Hepatocyte (in vitro differentiated cells): ENCODE results near the gene PARP1. TPM values are rescaled to one million over a fixed set of nuclear protein-coding genes. Genes with fewer than 3 reads are reported as not detected.

Experiments used
- DNase-seq: peaks from one replicate; pipeline ENCODE4 v3.0.0-alpha.2; 2016; ENCODE audit warnings: low spot score
- H2AFZ ChIP-seq: fragments of 200-600 bp; sonication (generic); 2 replicates; pipeline ENCODE4 v1.6.0; 2016; ENCODE audit warnings: antibody characterized with exemption, mild to moderate bottlenecking
- H3K27ac ChIP-seq: fragments of 200-600 bp; sonication (generic); 2 replicates; pipeline ENCODE4 v1.5.1; 2016; ENCODE audit warnings: mild to moderate bottlenecking
- H3K27me3 ChIP-seq: fragments of 200-600 bp; sonication (generic); 2 replicates; pipeline ENCODE4 v1.6.1; 2016
- H3K36me3 ChIP-seq: fragments of 200-600 bp; sonication (generic); replicated peaks from 2 replicates; pipeline ENCODE4 v1.5.1; 2016; ENCODE audit warnings: low read depth; ENCODE audit not compliant: insufficient read depth
- H3K4me1 ChIP-seq: fragments of 200-600 bp; sonication (generic); 2 replicates; pipeline ENCODE4 v1.5.1; 2016; ENCODE audit warnings: mild to moderate bottlenecking, moderate library complexity; ENCODE audit not compliant: insufficient read depth
- H3K4me2 ChIP-seq: fragments of 200-600 bp; sonication (generic); 2 replicates; pipeline ENCODE4 v1.6.0; 2016
- H3K4me3 ChIP-seq: fragments of 200-600 bp; sonication (generic); 2 replicates; pipeline ENCODE4 v1.5.1; 2016; ENCODE audit warnings: mild to moderate bottlenecking
- H3K79me2 ChIP-seq: fragments of 200-600 bp; sonication (generic); 2 replicates; pipeline ENCODE4 v1.6.0; 2017; ENCODE audit warnings: mild to moderate bottlenecking
- H3K9me2 ChIP-seq: fragments of 200-600 bp; sonication (generic); replicated peaks from 2 replicates; pipeline ENCODE4 v1.6.0; 2017; ENCODE audit warnings: mild to moderate bottlenecking; ENCODE audit not compliant: insufficient read depth
- H3K9me3 ChIP-seq: fragments of 200-600 bp; sonication (generic); 2 replicates; pipeline ENCODE4 v1.5.1; 2016; ENCODE audit warnings: low read depth, mild to moderate bottlenecking
- H4K20me1 ChIP-seq: fragments of 200-600 bp; sonication (generic); 2 replicates; pipeline ENCODE4 v1.6.0; 2016; ENCODE audit warnings: mild to moderate bottlenecking; ENCODE audit not compliant: insufficient read depth, poor library complexity, severe bottlenecking
- EZH2 ChIP-seq: fragments of 200-600 bp; sonication (generic); IDR thresholded peaks from 2 replicates; pipeline ENCODE4 v1.6.1; 2016; ENCODE audit warnings: antibody characterized with exemption, mild to moderate bottlenecking, borderline replicate concordance
- EZH2phosphoT487 ChIP-seq: fragments of 200-600 bp; sonication (generic); IDR thresholded peaks from one replicate; pipeline ENCODE4 v1.6.1; 2018; ENCODE audit warnings: antibody characterized with exemption, mild to moderate bottlenecking, low read depth, moderate library complexity; ENCODE audit not compliant: unreplicated experiment, severe bottlenecking
- WGBS: methylation state at CpG from one replicate; pipeline ENCODE4 v1.1.6; 2016; ENCODE audit warnings: low lambda C conversion rate; ENCODE audit errors: missing lambda C conversion rate; 5-methylcytosine and 5-hydroxymethylcytosine counted together
- polyA plus RNA-seq: library from polyadenylated mRNA; unstranded; fragments of >200 nt; fragmentation: Nextera tagmentation; extraction: Ambion mirVana; gene quantifications from 2 replicates; pipeline ENCODE4 v1.2.1, GENCODE V29; 2016
- total RNA-seq: library from RNA; depleted of rRNA; stranded (reverse); fragments of >200 nt; gene quantifications from 2 replicates; pipeline ENCODE4 v1.2.3, GENCODE V29; 2014
- TF ChIP-seq, protein P1 (sequence below): fragments of 200-600 bp; sonication (generic); IDR thresholded peaks from 2 replicates; pipeline ENCODE4 v1.5.1; 2016; ENCODE audit warnings: antibody characterized with exemption, mild to moderate bottlenecking; ENCODE audit not compliant: poor library complexity

The PARP1 gene
- total and polyA plus RNA-seq, 2 experiments from 2014 or later = 59.7 to 93.0 TPM

DNA sequence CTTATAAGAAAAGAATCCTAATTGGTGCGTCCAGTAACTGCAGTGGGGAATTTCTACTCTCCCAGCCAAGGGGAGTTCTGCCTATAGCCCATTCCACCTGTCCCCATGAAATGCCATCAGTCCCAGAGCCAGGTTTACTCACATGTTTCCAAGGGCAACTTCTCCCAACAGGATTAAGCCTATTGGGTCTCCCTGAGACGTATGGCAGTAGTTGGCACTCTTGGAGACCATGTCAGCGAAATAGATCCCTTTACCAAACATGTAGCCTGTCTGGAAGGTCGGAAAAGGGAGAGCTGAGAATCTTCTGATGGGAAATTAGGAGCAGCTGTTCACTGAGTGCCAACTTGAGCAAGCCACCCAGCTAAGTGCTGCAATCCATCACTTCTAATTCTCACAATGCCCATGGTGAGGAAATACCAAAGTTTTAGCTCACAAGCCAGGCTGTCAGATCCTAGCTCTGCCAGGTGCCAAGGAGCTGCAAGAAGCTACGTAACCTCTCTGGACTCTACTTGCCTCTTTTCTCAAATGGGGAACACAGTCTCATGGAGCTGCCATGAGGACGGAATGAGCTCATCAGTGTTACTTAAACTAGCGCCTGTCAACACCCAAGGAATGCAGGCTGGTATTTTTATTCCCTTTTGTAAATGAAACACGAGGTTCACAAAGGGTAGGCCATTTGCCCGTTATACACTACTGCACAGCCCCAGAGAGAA, 43.9 kb downstream of the PARP1 start:
- 83% methylated on average over 9 of the region's 9 CpGs for WGBS
- no peak overlapping the region for H2AFZ ChIP-seq
- TF ChIP-seq, protein P1, sequence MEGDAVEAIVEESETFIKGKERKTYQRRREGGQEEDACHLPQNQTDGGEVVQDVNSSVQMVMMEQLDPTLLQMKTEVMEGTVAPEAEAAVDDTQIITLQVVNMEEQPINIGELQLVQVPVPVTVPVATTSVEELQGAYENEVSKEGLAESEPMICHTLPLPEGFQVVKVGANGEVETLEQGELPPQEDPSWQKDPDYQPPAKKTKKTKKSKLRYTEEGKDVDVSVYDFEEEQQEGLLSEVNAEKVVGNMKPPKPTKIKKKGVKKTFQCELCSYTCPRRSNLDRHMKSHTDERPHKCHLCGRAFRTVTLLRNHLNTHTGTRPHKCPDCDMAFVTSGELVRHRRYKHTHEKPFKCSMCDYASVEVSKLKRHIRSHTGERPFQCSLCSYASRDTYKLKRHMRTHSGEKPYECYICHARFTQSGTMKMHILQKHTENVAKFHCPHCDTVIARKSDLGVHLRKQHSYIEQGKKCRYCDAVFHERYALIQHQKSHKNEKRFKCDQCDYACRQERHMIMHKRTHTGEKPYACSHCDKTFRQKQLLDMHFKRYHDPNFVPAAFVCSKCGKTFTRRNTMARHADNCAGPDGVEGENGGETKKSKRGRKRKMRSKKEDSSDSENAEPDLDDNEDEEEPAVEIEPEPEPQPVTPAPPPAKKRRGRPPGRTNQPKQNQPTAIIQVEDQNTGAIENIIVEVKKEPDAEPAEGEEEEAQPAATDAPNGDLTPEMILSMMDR = no peak
- TF ChIP-seq EZH2 (no peak), EZH2phosphoT487 (no peak)
- H3K27me3 ChIP-seq = no peaks in the 10 kb centered on the region
- H3K79me2 ChIP-seq = no peaks in the 10 kb centered on the region
- peaks cover 4% of the 10 kb centered on the region for H3K4me1 ChIP-seq
- no peak overlapping the region for H3K27ac ChIP-seq
- H3K4me3 ChIP-seq = no peak overlapping the region
- H3K9me3 ChIP-seq = no peaks in the 10 kb centered on the region
- no peaks in the 10 kb centered on the region for H4K20me1 ChIP-seq
- H3K9me2 ChIP-seq = no peaks in the 10 kb centered on the region
- no peak for DNase-seq
- no peaks in the 10 kb centered on the region for H3K36me3 ChIP-seq
- no peak overlapping the region for H3K4me2 ChIP-seq

GRCh38 chr1:226362891-226363447, 44.9 kb downstream of the PARP1 start:
- no peaks in the 10 kb centered on the region for H3K9me2 ChIP-seq
- no peak overlapping the region for H3K27ac ChIP-seq
- no peaks in the 10 kb centered on the region for H3K36me3 ChIP-seq
- TF ChIP-seq, protein P1 = no peak
- H3K79me2 ChIP-seq = no peaks in the 10 kb centered on the region
- no peak overlapping the region for H3K4me3 ChIP-seq
- no peak for DNase-seq
- H4K20me1 ChIP-seq = no peaks in the 10 kb centered on the region
- no peak overlapping the region for H2AFZ ChIP-seq
- WGBS = 92% methylated on average over 9 of the region's 9 CpGs
- no peaks in the 10 kb centered on the region for H3K27me3 ChIP-seq
- H3K4me2 ChIP-seq = no peak overlapping the region
- H3K9me3 ChIP-seq = no peaks in the 10 kb centered on the region
- H3K4me1 ChIP-seq = peaks cover 4% of the 10 kb centered on the region

- Histone ChIP-seq H3K9me3 (no peaks in the 10 kb centered on the region), H3K27me3 (no peaks in the 10 kb centered on the region), H3K4me1 (peaks cover 4% of the 10 kb centered on the region), H2AFZ (no peak overlapping the region), H3K27ac (no peak overlapping the region), H4K20me1 (no peaks in the 10 kb centered on the region), H3K4me3 (no peak overlapping the region), H3K4me2 (no peak overlapping the region), H3K36me3 (no peaks in the 10 kb centered on the region), H3K79me2 (no peaks in the 10 kb centered on the region), H3K9me2 (no peaks in the 10 kb centered on the region)
- TF ChIP-seq EZH2 (no peak), EZH2phosphoT487 (no peak)
- TF ChIP-seq, protein P1 = no peak
- 79% methylated on average over 6 of the region's 6 CpGs for WGBS
- no peak for DNase-seq
These were observed 45.5 kb downstream of the PARP1 start for GRCh38 chr1:226362361-226362760.
